SK-N-MC (cell line): Measurements from ENCODE around the gene PALM.

Source experiments
- EZH2 ChIP-seq: fragments of 200-600 bp; sonication (generic); IDR thresholded peaks from one replicate; pipeline ENCODE4 v1.6.1; 2017; ENCODE audit warnings: antibody characterized with exemption
- FOXP2 ChIP-seq: optimal IDR thresholded peaks from 2 replicates; pipeline ENCODE3; 2011; ENCODE audit warnings: mild to moderate bottlenecking, moderate library complexity; ENCODE audit not compliant: insufficient read depth; ENCODE audit errors: extremely low read length, control extremely low read depth
- POLR2AphosphoS5 ChIP-seq: IDR thresholded peaks from 2 replicates; pipeline ENCODE4 v1.6.1; 2012; ENCODE audit warnings: mild to moderate bottlenecking, low read depth, low read length, borderline replicate concordance

- TF ChIP-seq POLR2AphosphoS5, result no peak
- no peak for TF ChIP-seq EZH2
- no peak for TF ChIP-seq FOXP2
Observed at GRCh38 chr19:715347-715746, 6.6 kb downstream of the PALM start.
